K562 (cell line): ENCODE results near the gene DENND6B. TPM values are rescaled to one million over a fixed set of nuclear protein-coding genes. Genes with fewer than 3 reads are reported as not detected.

Experiments
- ATF7 ChIP-seq: fragments of 450-650 bp; IDR thresholded peaks from 2 replicates; pipeline ENCODE4 v1.7.1; 2014; ENCODE audit warnings: mild to moderate bottlenecking, moderate library complexity
- CREM ChIP-seq: IDR thresholded peaks from 2 replicates; pipeline ENCODE4 v1.6.1; 2014; ENCODE audit warnings: antibody characterized with exemption, low read depth
- CTCF ChIP-seq, 3 experiments: IDR thresholded peaks in 2 of 3; conservative IDR thresholded peaks in 1 of 3; 2 replicates each; pipeline ENCODE4 v1.5.1; 2011 to 2012; ENCODE audit warnings: low read length in 3 of 3, mild to moderate bottlenecking in 3 of 3, control low read depth in 2 of 3, improper control_type of control experiment in 1 of 3, inconsistent platforms in 1 of 3, low read depth in 1 of 3, mixed read lengths in 1 of 3, moderate library complexity in 1 of 3; ENCODE audit not compliant: insufficient read depth in 2 of 3
- CTCFL ChIP-seq: IDR thresholded peaks from 2 replicates; pipeline ENCODE4 v1.6.1; 2011; ENCODE audit warnings: borderline replicate concordance, low read depth, mild to moderate bottlenecking, moderate library complexity, low read length; ENCODE audit not compliant: insufficient read depth, poor library complexity, severe bottlenecking
- DEAF1 ChIP-seq: fragments of 450-650 bp; formaldehyde crosslinking; IDR thresholded peaks from 2 replicates; pipeline ENCODE4 v1.4.0; 2020; ENCODE audit warnings: mild to moderate bottlenecking, moderate library complexity
- EP300 ChIP-seq: IDR thresholded peaks from 2 replicates; pipeline ENCODE4 v1.6.1; 2012; ENCODE audit warnings: low read length, improper control_type of control experiment
- FOXK2 ChIP-seq, 2 experiments: fragments of 450-650 bp; IDR thresholded peaks in 1 of 2; conservative IDR thresholded peaks in 1 of 2; 2 replicates each; pipeline ENCODE4 v1.6.1; 2016; ENCODE audit warnings: low read depth in 2 of 2, mild to moderate bottlenecking in 1 of 2
- HNRNPH1 ChIP-seq: fragments of 200-400 bp; formaldehyde crosslinking; optimal IDR thresholded peaks from 2 replicates; pipeline ENCODE3; 2017; ENCODE audit warnings: low read depth, mild to moderate bottlenecking, low read length, moderate library complexity
- MAZ ChIP-seq, 2 experiments: fragments of 450-650 bp in 1 of 2; sonication (generic) in 1 of 2; formaldehyde crosslinking; IDR thresholded peaks in 1 of 2; conservative IDR thresholded peaks in 1 of 2; 2 replicates each; pipeline versions ENCODE4 v1.4.0 to v1.5.0; 2020; ENCODE audit warnings: mild to moderate bottlenecking in 1 of 2, missing genetic modification reagents in 1 of 2
- MEF2D ChIP-seq: conservative IDR thresholded peaks from 2 replicates; pipeline ENCODE4 v1.6.1; 2016; ENCODE audit warnings: low read depth, missing genetic modification characterization, missing compliant biosample characterization
- MNT ChIP-seq, 2 experiments: fragments of 450-650 bp; conservative IDR thresholded peaks; 2 replicates each; pipeline ENCODE4 v1.6.1; 2017; ENCODE audit warnings: mild to moderate bottlenecking in 2 of 2, moderate library complexity in 2 of 2
- NCOR1 ChIP-seq: fragments of 450-650 bp; IDR thresholded peaks from 2 replicates; pipeline ENCODE4 v1.6.1; 2016; ENCODE audit warnings: mild to moderate bottlenecking, moderate library complexity
- RAD21 ChIP-seq, 2 experiments: fragments of 250-450 bp in 1 of 2; fragments of 450-650 bp in 1 of 2; sonication (Bioruptor Pico) in 1 of 2; formaldehyde crosslinking in 1 of 2; IDR thresholded peaks in 1 of 2; conservative IDR thresholded peaks in 1 of 2; 2 replicates each; pipeline versions ENCODE4 v1.4.0 to v1.8.0; 2020 to 2022; ENCODE audit warnings: mild to moderate bottlenecking in 2 of 2, moderate library complexity in 1 of 2
- SMARCA5 ChIP-seq: fragments of 450-650 bp; IDR thresholded peaks from 2 replicates; pipeline ENCODE4 v1.6.1; 2016
- SMC3 ChIP-seq: conservative IDR thresholded peaks from 2 replicates; pipeline ENCODE4 v1.6.1; 2011; ENCODE audit warnings: low read depth, low read length, improper control_type of control experiment; ENCODE audit not compliant: insufficient read depth
- XRCC5 ChIP-seq: fragments of 200-400 bp; formaldehyde crosslinking; IDR thresholded peaks from 2 replicates; pipeline ENCODE4 v1.6.1; 2017; ENCODE audit warnings: low read depth, mild to moderate bottlenecking, low read length
- ZFX ChIP-seq: sonication (generic); formaldehyde crosslinking; IDR thresholded peaks from 2 replicates; pipeline ENCODE4 v1.8.0; 2022; ENCODE audit warnings: mild to moderate bottlenecking, missing genetic modification reagents, moderate library complexity
- ZNF586 ChIP-seq: fragments of 450-650 bp; formaldehyde crosslinking; conservative IDR thresholded peaks from 2 replicates; pipeline ENCODE4 v1.4.0; 2020; ENCODE audit warnings: mild to moderate bottlenecking, moderate library complexity
- polyA plus RNA-seq, 8 experiments: library from polyadenylated mRNA; depleted of rRNA in 4 of 8; stranded (reverse) in 5 of 8; unstranded in 3 of 8; fragments of >200 nt; fragmentation: Nextera tagmentation in 2 of 8; fragmentation: Illumina TruSeq in 1 of 8; extraction: Ambion mirVana in 2 of 8; extraction: Trizol in 1 of 8; gene quantifications; 2 replicates each; pipeline versions ENCODE4 v1.2.1 to v1.2.3, GENCODE V29; 2011 to 2014; ENCODE audit warnings: inconsistent platforms in 1 of 8, missing spikeins in 1 of 8
- total RNA-seq, 7 experiments: library from RNA; depleted of rRNA in 6 of 7; stranded (reverse); fragments of >200 nt in 6 of 7; fragmentation: Illumina TruSeq in 2 of 7; extraction: Trizol in 2 of 7; gene quantifications; 2 replicates each; pipeline versions ENCODE4 v1.2.1 to v1.2.3, GENCODE V29; 2011 to 2021; ENCODE audit warnings: low replicate concordance in 1 of 7

Gene DENND6B
- total and polyA plus RNA-seq, 9 of the 15 experiments (the other 6 are each of a cell fraction or from before 2014, with no cell fraction given), result 0.07 to 3.7 (median 1.5) TPM

- TF ChIP-seq MAZ (CRISPR knock-in tag; conservative IDR thresholded peaks at IDR 0.05 in 1 of 2, IDR thresholded peaks at IDR 0.05 in 1 of 2) (peak in 1 of 2 experiments; percentile 28; a peak in 1 of 4 replicates), XRCC5 (peak; percentile 85), ZFX (peak; percentile 2; the same call in 1 of the 2 replicates), HNRNPH1 (no peak), CTCFL (peak; percentile 37), SMARCA5 (no peak), MEF2D (tag) (no peak), FOXK2 (conservative IDR thresholded peaks at IDR 0.05 in 1 of 2, IDR thresholded peaks at IDR 0.05 in 1 of 2; ENCODE audit: low read depth in 2 of 2) (0 out of 4 replicates have a peak, but pooled peaks of 1 of the 2 experiments have one; percentile 22), NCOR1 (no peak), DEAF1 (CRISPR knock-in tag) (peak; percentile 68), MNT (conservative IDR thresholded peaks at IDR 0.05) (0 out of 4 replicates have a peak, but pooled peaks of 1 of the 2 experiments have one; percentile 39), ATF7 (0 out of 2 replicates have a peak, but pooled peaks have one; percentile 14), ZNF586 (CRISPR knock-in tag) (no peak), RAD21 (CRISPR knock-in tag; conservative IDR thresholded peaks at IDR 0.05 in 1 of 2, IDR thresholded peaks at IDR 0.05 in 1 of 2) (peak; percentile 75 to 83), EP300 (0 out of 2 replicates have a peak, but pooled peaks have one; percentile 4), CREM (0 out of 2 replicates have a peak, but pooled peaks have one; percentile 11), SMC3 (peak; percentile 60; the same call in 1 of the 2 replicates), CTCF (IDR thresholded peaks at IDR 0.05 in 2 of 3, conservative IDR thresholded peaks at IDR 0.05 in 1 of 3; ENCODE audit: insufficient read depth in 2 of 3, low read depth in 1 of 3, low read length in 3 of 3) (peak; percentile 86 to 95 (median 90))
Observed at GRCh38 chr22:50341977-50342650, 15.3 kb upstream of the DENND6B start (continued).
